NCI-H2081 (cell line): ENCODE results near the gene RGS21.
A peak's percentile ranks its signal among the peaks of the same experiment; 100 is the strongest.

ENCODE experiments used
- DNase-seq, 2 experiments: peaks; one replicate each; lab custom pipeline; 2025; lab: John Stamatoyannopoulos, UW

RGS21 gene

DNA sequence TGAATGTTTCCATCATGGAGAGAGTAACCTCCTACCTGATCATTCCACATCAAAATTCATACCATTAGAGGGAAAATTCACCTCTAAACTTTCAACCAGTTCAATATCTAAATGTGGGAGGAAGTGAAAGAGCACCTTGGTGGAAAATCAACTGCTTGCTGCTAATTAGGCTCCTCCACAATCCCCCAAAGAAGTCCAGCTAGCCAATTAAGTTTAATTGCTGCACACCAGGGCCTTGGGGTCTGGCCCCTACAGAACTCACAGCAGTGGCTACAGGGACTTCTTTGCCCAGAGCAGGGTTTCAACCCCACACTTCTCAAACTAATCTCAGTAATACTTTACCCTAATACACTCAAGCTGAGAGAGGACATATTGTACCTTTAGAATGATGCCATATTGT, 62.1 kb downstream of the RGS21 start:
- DNase-seq: no peak

GRCh38 chr1:192379554-192379953, 62.8 kb downstream of the RGS21 start:
- no peak for DNase-seq

DNA sequence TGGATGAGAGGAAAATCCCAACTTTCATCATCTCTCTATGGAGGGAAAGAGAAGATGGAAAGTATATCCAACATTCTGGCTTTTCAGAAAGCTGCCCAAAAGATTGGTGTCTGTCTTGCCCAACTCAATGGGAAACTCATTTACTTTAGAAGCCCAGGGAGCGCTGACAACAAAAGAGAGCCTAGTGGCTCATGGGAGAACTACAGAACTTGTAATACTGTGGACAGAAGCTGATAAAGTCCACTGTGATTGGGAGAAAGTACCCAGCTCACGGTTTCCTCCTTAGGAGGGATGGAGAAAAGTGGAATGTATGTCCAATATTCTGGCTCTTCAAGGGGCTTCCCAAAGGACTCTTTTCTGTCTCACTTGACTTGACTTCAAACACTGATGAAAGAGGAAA, 66.0 kb downstream of the RGS21 start:
- DNase-seq: no peak

DNA sequence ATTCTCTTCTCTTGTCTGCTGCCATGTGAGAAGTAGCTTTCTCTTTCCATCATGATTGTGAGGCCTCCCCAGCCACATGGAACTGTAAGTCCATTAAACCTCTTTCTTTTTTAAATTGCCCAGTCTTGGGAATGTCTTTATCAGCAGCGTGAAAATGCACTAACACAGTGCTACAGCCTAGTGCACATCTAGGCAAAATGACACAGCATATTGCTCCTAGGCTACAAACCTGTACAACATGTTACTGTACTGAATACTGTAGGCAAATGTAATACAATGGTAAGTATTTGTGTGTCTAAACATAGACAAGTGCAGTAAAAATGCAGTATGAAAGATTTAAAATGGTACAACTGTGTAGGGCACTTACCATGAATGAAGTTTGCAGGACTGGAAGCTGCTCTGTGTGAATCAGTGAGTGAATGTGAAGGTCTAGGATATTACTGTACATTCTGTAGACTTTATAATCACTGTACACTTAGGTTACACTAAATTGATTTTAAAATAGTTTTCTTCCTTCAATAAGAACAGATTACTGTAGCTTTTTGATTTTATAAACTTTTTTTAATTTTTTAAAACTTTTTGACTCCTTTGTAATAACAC, 69.4 kb downstream of the RGS21 start:
- no peak for DNase-seq

GRCh38 chr1:192395211-192395610, 78.4 kb downstream of the RGS21 start:
- DNase-seq: no peak

DNA sequence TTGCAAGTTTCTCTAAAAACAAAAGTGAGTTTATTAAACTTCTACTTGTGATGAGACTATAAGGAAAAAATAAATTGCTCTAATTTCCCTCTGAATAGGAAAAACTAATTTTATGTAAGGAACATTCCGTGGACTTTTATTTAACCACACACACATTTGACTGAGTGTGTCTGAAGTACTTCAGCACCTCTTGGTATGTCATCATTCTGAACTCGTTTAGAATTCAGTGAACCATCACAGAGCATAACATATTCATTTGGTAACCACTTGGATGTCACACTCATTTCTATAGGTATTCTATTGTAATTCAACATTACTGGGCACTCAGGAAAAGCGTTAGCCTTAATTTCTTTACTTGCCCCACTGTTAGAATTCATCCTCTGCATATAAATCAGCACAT, 79.1 kb downstream of the RGS21 start:
- DNase-seq: no peak

DNA sequence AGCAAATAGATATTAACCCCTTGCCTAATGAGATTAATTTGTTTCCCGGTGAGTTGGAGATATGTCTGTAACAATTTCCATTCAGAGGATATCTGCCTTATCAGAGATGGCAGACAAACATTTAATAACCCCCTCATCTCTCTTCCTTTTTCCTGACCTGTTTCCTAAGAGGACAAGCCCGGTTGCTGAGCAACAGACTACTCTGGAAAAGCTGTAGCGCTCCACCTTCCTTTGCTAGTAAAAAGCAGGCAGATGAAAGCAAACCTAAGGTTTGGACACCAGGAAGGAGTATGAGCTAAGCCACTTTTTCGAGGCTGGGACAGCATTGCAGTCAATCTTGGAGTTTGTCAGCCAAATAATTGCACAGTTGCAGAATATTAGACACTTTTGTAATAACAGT, 82.4 kb downstream of the RGS21 start:
- no peak for DNase-seq

DNA sequence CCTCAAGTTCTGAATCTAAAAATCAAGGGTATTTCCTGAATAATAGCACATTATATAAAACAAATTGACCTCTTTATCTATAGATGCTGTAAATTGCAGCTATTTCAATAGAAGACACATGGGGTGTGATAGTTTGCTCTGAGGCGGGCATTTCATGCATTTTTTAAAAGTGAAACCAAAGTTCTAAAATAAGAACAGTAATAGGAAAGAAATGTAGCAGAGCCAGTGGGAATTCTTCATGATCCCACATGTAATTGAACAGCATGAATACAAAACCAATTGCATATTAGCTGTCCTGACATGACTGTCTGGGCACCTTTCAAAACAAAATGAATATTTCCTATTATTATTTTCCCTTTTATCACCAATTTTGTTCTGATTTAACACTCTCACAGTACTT, 85.0 kb downstream of the RGS21 start:
- DNase-seq: no peak

DNA sequence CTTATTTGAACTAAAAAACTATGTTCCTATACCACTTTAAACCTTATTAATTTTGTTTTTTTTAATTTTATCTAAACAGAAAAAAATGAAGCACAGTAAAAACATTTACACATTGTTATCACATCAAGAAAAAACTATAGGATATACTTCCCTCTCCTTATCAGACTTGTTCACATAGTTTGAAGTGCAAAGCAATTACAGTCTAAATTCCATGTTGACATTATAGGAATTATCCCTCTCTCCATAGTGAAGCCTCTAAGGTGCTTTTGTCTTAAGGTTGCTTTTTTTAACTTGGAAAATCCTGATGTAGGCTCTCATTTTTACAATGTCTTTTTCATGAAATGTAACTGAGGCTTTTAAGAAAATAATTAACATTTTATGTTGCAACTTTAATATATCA, 85.8 kb downstream of the RGS21 start:
- no peak for DNase-seq

- peak; percentile 4 to 61 for DNase-seq
Measured at GRCh38 chr1:192407206-192407605, 90.4 kb downstream of the RGS21 start.
